ENCODE results near the gene ASIC2.

ASIC2 gene

DNA sequence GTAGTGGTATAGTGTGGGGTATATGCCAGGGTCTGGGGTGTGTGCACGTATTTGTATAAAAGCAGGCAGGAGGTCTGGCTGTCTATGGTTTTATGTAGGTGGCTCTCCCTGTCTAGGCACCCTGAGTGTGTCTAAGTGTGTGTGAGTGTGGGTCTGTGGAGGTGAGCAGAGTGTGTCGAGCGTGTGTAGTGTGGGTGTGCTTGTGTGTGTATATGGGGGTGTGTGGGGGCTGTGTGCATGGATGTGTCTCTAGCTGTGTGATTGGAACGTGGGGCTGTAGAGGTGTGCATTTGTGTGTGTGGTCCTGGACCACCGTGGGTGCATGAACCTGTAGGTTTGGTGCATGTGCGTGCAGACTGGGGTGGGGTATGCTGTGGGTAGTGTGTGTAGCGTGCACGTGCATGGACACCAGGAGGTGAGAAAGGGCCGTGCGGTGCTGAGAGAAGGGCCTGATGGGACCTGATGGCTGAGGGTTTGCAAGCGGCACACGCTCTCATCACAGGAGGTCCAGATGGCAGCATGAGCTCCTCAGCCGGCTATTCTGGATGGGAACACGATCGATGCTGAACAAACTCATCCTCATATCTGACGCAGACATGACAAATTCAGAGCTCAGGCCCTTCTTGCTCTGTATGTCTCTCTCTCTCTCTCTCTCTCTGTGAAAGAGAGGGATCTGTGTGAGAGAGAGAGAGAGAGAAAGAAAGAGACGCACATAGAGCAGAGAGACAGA, 273.8 kb downstream of the ASIC2 start:
- Histone ChIP-seq H4K20me1 (ENCODE audit: low read depth, low read length) (no peaks in the 10 kb centered on the region), H3K27me3 (ENCODE audit: low read length) (no peaks in the 10 kb centered on the region), H3F3A (ENCODE audit: insufficient read depth) (no peaks in the 10 kb centered on the region), H2AFZ (ENCODE audit: low read depth, low read length, severe bottlenecking) (no peak overlapping the region), H3K4me3 (ENCODE audit: insufficient read depth, low read length, poor library complexity, severe bottlenecking) (no peak overlapping the region), H3K9ac (ENCODE audit: low read length) (no peak overlapping the region), H3K9me2 (replicated peaks; ENCODE audit: insufficient read depth, low read length) (no peaks in the 10 kb centered on the region), H3K36me3 (ENCODE audit: low read length) (no peaks in the 10 kb centered on the region), H3K4me2 (ENCODE audit: low read depth, low read length, poor library complexity, severe bottlenecking) (no peak overlapping the region), H3K79me2 (ENCODE audit: insufficient read depth, low read length) (no peaks in the 10 kb centered on the region), H3K9me3 (ENCODE audit: insufficient read depth, low read length) (no peaks in the 10 kb centered on the region), H3K27ac (ENCODE audit: low read depth, low read length) (no peak overlapping the region)
- TF ChIP-seq EZH2phosphoT487 (conservative IDR thresholded peaks at IDR 0.05; ENCODE audit: low read length): no peak
- TF ChIP-seq, protein P1, sequence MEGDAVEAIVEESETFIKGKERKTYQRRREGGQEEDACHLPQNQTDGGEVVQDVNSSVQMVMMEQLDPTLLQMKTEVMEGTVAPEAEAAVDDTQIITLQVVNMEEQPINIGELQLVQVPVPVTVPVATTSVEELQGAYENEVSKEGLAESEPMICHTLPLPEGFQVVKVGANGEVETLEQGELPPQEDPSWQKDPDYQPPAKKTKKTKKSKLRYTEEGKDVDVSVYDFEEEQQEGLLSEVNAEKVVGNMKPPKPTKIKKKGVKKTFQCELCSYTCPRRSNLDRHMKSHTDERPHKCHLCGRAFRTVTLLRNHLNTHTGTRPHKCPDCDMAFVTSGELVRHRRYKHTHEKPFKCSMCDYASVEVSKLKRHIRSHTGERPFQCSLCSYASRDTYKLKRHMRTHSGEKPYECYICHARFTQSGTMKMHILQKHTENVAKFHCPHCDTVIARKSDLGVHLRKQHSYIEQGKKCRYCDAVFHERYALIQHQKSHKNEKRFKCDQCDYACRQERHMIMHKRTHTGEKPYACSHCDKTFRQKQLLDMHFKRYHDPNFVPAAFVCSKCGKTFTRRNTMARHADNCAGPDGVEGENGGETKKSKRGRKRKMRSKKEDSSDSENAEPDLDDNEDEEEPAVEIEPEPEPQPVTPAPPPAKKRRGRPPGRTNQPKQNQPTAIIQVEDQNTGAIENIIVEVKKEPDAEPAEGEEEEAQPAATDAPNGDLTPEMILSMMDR (IDR thresholded peaks at IDR 0.05; ENCODE audit: insufficient read depth, low read length, poor library complexity, severe bottlenecking): no peak

DNA sequence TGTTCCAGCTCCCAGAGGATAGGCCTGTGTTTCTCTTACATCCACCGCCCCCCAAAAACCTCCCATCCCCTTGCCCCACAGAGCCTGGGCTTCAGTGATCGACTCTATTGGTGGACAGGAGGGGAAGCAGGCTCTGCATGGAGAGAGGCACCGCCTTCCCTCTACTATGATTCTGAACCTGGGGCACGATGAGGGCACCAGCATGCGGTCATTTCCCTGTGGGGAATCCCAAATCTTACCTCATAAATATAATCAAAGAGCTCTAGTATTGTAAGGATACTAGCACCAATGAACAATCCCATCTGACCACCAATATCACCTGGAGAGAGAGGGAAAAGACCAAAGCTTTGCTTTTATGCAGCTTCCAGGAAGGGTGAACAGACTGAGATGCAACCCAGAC, 275.7 kb downstream of the ASIC2 start:
- Histone ChIP-seq H3K27me3 (ENCODE audit: low read length) (no peaks in the 10 kb centered on the region), H3K4me3 (ENCODE audit: insufficient read depth, low read length, poor library complexity, severe bottlenecking) (no peak overlapping the region), H3K36me3 (ENCODE audit: low read length) (no peaks in the 10 kb centered on the region), H3K79me2 (ENCODE audit: insufficient read depth, low read length) (no peaks in the 10 kb centered on the region), H3F3A (ENCODE audit: insufficient read depth) (no peaks in the 10 kb centered on the region), H4K20me1 (ENCODE audit: low read depth, low read length) (no peaks in the 10 kb centered on the region), H2AFZ (ENCODE audit: low read depth, low read length, severe bottlenecking) (no peak overlapping the region), H3K9me3 (ENCODE audit: insufficient read depth, low read length) (no peaks in the 10 kb centered on the region), H3K9ac (ENCODE audit: low read length) (no peak overlapping the region), H3K27ac (ENCODE audit: low read depth, low read length) (no peak overlapping the region), H3K4me2 (ENCODE audit: low read depth, low read length, poor library complexity, severe bottlenecking) (no peak overlapping the region), H3K9me2 (replicated peaks; ENCODE audit: insufficient read depth, low read length) (no peaks in the 10 kb centered on the region)
- TF ChIP-seq EZH2phosphoT487 (conservative IDR thresholded peaks at IDR 0.05; ENCODE audit: low read length): no peak
- TF ChIP-seq, protein P1 (IDR thresholded peaks at IDR 0.05; ENCODE audit: insufficient read depth, low read length, poor library complexity, severe bottlenecking): no peak

DNA sequence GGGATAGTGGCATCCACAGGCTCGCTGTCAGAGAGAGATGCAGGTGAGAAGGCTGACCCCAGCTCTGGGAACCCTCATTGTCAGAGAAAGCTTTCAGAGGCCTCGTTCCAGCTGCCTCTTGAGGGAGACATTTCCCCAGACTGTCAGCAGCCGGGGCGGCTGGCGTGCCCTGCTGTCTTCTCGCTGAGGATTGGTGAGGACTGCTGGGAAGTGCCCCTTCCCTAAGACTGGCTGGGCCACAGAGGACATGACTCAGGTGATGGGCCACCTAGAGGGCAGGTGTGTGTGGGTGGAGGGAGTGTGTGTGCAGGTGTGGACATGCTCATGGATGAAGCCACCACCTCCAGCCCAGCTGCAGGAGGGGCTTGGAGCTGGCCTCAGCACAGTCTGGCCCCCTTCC, 276.2 kb downstream of the ASIC2 start:
- Histone ChIP-seq H3K4me3 (ENCODE audit: insufficient read depth, low read length, poor library complexity, severe bottlenecking) (no peak overlapping the region), H4K20me1 (ENCODE audit: low read depth, low read length) (no peaks in the 10 kb centered on the region), H2AFZ (ENCODE audit: low read depth, low read length, severe bottlenecking) (no peak overlapping the region), H3F3A (ENCODE audit: insufficient read depth) (no peaks in the 10 kb centered on the region), H3K9ac (ENCODE audit: low read length) (no peak overlapping the region), H3K79me2 (ENCODE audit: insufficient read depth, low read length) (no peaks in the 10 kb centered on the region), H3K4me2 (ENCODE audit: low read depth, low read length, poor library complexity, severe bottlenecking) (no peak overlapping the region), H3K27me3 (ENCODE audit: low read length) (no peaks in the 10 kb centered on the region), H3K9me2 (replicated peaks; ENCODE audit: insufficient read depth, low read length) (no peaks in the 10 kb centered on the region), H3K36me3 (ENCODE audit: low read length) (no peaks in the 10 kb centered on the region), H3K27ac (ENCODE audit: low read depth, low read length) (no peak overlapping the region), H3K9me3 (ENCODE audit: insufficient read depth, low read length) (no peaks in the 10 kb centered on the region)
- TF ChIP-seq, protein P1 (IDR thresholded peaks at IDR 0.05; ENCODE audit: insufficient read depth, low read length, poor library complexity, severe bottlenecking): no peak
- no peak for TF ChIP-seq EZH2phosphoT487 (conservative IDR thresholded peaks at IDR 0.05; ENCODE audit: low read length)

Measured in SU-DHL-6 (cell line).